Liver (tissue), 3 donors: ENCODE data around the gene ATAD3C.
"Not testable (repeated sequence)": the region's sequence is repeated elsewhere in the genome, so short reads cannot be mapped to it uniquely, and the experiment has no call there.

Experiments used
- ATF3 ChIP-seq: IDR thresholded peaks from 2 replicates; pipeline ENCODE4 v1.6.1; 2016; ENCODE audit warnings: antibody characterized with exemption
- CTCF ChIP-seq: fragments of 150-350 bp; IDR thresholded peaks from 2 replicates; pipeline ENCODE4 v1.5.1; 2017; ENCODE audit warnings: improper control_type of control experiment, low read depth, low read length; ENCODE audit not compliant: missing input control
- EGR1 ChIP-seq, 2 donors: IDR thresholded peaks; 2 replicates each; pipeline ENCODE4 v1.6.1; 2016 to 2018; ENCODE audit warnings: antibody characterized with exemption in 2 of 2, low read depth in 2 of 2
- FOXA1 ChIP-seq: IDR thresholded peaks from 2 replicates; pipeline ENCODE4 v1.6.1; 2016; ENCODE audit warnings: antibody characterized with exemption
- HNF4A ChIP-seq, 2 donors: conservative IDR thresholded peaks; 2 replicates each; pipeline ENCODE4 v1.6.1; 2016; ENCODE audit warnings: antibody characterized with exemption in 2 of 2, mild to moderate bottlenecking in 2 of 2
- JUND ChIP-seq, 2 donors: IDR thresholded peaks; 2 replicates each; pipeline ENCODE4 v1.6.1; 2016; ENCODE audit warnings: antibody characterized with exemption in 2 of 2
- MAX ChIP-seq: IDR thresholded peaks from 2 replicates; pipeline ENCODE4 v1.6.1; 2016; ENCODE audit warnings: antibody characterized with exemption
- RAD21 ChIP-seq, 2 donors: IDR thresholded peaks; 2 replicates each; pipeline ENCODE4 v1.6.1; 2016; ENCODE audit warnings: antibody characterized with exemption in 2 of 2, mild to moderate bottlenecking in 2 of 2
- REST ChIP-seq: IDR thresholded peaks from 2 replicates; pipeline ENCODE4 v1.6.1; 2016; ENCODE audit warnings: antibody characterized with exemption, mild to moderate bottlenecking
- RXRA ChIP-seq, 2 donors: IDR thresholded peaks; 2 replicates each; pipeline ENCODE4 v1.6.1; 2017 to 2018; ENCODE audit warnings: antibody characterized with exemption in 2 of 2, mild to moderate bottlenecking in 1 of 2
- SP1 ChIP-seq: IDR thresholded peaks from 2 replicates; pipeline ENCODE4 v1.6.1; 2018; ENCODE audit warnings: antibody characterized with exemption, mild to moderate bottlenecking
- YY1 ChIP-seq: IDR thresholded peaks from 2 replicates; pipeline ENCODE4 v1.6.1; 2016; ENCODE audit warnings: antibody characterized with exemption, mild to moderate bottlenecking
- ZBTB33 ChIP-seq: IDR thresholded peaks from 2 replicates; pipeline ENCODE4 v1.6.1; 2016; ENCODE audit warnings: antibody characterized with exemption
- donor health status: healthy.
- donor health status: healthy.

GRCh38 chr1:1495461-1495975 is 46.0 kb downstream of the ATAD3C start:
- TF ChIP-seq MAX; FOXA1; CTCF; HNF4A (conservative IDR thresholded peaks at IDR 0.05); YY1; REST; SP1; RXRA (IDR thresholded peaks at IDR 0.05); RAD21 (IDR thresholded peaks at IDR 0.05); JUND (IDR thresholded peaks at IDR 0.05); EGR1 (IDR thresholded peaks at IDR 0.05; ENCODE audit: low read depth in 2 of 2); ZBTB33; ATF3: not testable (repeated sequence)
